HCT116 (cell line): ENCODE data around the gene COL26A1. TPM values are rescaled to one million over a fixed set of nuclear protein-coding genes. Genes with fewer than 3 reads are reported as not detected.

Experiments used
- ATAC-seq: fragments of 200-7000 bp; cut with Tn5 transposase; 2 replicates; pipeline ENCODE4 v1.9.1; 2020; ENCODE audit warnings: mild to moderate bottlenecking, moderate library complexity
- BruUV-seq: library from RNA; stranded (reverse); fragments of 400-500 nt; replicated peaks from 2 replicates; lab custom pipeline; 2021; lab: Mats Ljungman, UMichigan
- CTCF ChIA-PET: fragments of 300-600 bp; sonication (Branson Sonifier 250); formaldehyde crosslinking; loops from one replicate; lab custom pipeline; 2021; ENCODE audit warnings: antibody characterized with exemption; lab: Charles Lee
- POLR2A ChIA-PET: fragments of 300-600, 350-600 bp; sonication (Branson Sonifier 250); formaldehyde crosslinking; loops from one replicate; lab custom pipeline; 2021; ENCODE audit warnings: antibody characterized with exemption; lab: Charles Lee
- RAD21 ChIA-PET, 2 experiments: fragments of 300-600 bp; sonication (Branson Sonifier 250); formaldehyde crosslinking; loops; one replicate each; lab custom pipeline; 2023; ENCODE audit warnings: low total read pairs in 2 of 2; ENCODE audit not compliant: uncharacterized antibody in 2 of 2, unreplicated experiment in 2 of 2, low non-redundant PET in 1 of 2; lab: Charles Lee
- DNase-seq: peaks from one replicate; pipeline ENCODE4 v3.0.0-alpha.2; 2010; ENCODE audit warnings: low read depth, low spot score
- H2AFZ ChIP-seq: fragments of 200-600 bp; shearing (Covaris generic), sonication (generic); 2 replicates; pipeline ENCODE4 v1.6.1; 2017; ENCODE audit warnings: low read depth, mixed run types, mixed read lengths, antibody characterized with exemption, low read length; ENCODE audit not compliant: poor library complexity, severe bottlenecking
- H3K27ac ChIP-seq: 2 replicates; pipeline ENCODE4 v1.5.1; 2012; ENCODE audit warnings: low read depth, low read length
- H3K27me3 ChIP-seq: fragments of 200-600 bp; sonication (generic); 2 replicates; pipeline ENCODE4 v1.6.1; 2016; ENCODE audit warnings: mixed run types, low read length, mixed read lengths; ENCODE audit not compliant: insufficient read depth
- H3K36me3 ChIP-seq, 2 experiments: fragments of 200-500 bp in 1 of 2; fragments of 200-600 bp in 1 of 2; sonication (Bioruptor generic) in 1 of 2; sonication (generic) in 1 of 2; 2 replicates each; pipeline versions ENCODE4 v1.5.1 to v1.6.1; 2014 to 2016; ENCODE audit warnings: low read length in 2 of 2, inconsistent platforms in 1 of 2, mixed read lengths in 1 of 2, mixed run types in 1 of 2; ENCODE audit not compliant: insufficient read depth in 2 of 2, control insufficient read depth in 1 of 2
- H3K4me1 ChIP-seq, 2 experiments: fragments of 200-600 bp in 1 of 2; sonication (generic) in 1 of 2; 2 replicates each; pipeline versions ENCODE4 v1.5.1 to v1.6.1; 2012 to 2017; ENCODE audit warnings: low read length in 2 of 2, inconsistent platforms in 1 of 2, mild to moderate bottlenecking in 1 of 2, mixed read lengths in 1 of 2, mixed run types in 1 of 2, moderate library complexity in 1 of 2; ENCODE audit not compliant: insufficient read depth in 2 of 2, control insufficient read depth in 1 of 2
- H3K4me2 ChIP-seq: fragments of 200-600 bp; sonication (generic); 2 replicates; pipeline ENCODE4 v1.6.1; 2017; ENCODE audit warnings: mixed run types, low read length, mixed read lengths
- H3K4me3 ChIP-seq, 2 experiments: fragments of 200-600 bp in 1 of 2; sonication (generic) in 1 of 2; replicated peaks in 1 of 2; 2 replicates each; pipeline ENCODE4 v1.5.1; 2011 to 2016; ENCODE audit warnings: low read length in 2 of 2, control low read depth in 1 of 2, low read depth in 1 of 2, mild to moderate bottlenecking in 1 of 2, mixed read lengths in 1 of 2, mixed run types in 1 of 2
- H3K79me2 ChIP-seq: fragments of 200-600 bp; sonication (generic); 2 replicates; pipeline ENCODE4 v1.6.1; 2017; ENCODE audit warnings: mild to moderate bottlenecking, mixed run types, low read length, moderate library complexity, mixed read lengths; ENCODE audit not compliant: insufficient read depth
- H3K9ac ChIP-seq: fragments of 200-600 bp; sonication (generic); 2 replicates; pipeline ENCODE4 v1.6.1; 2016; ENCODE audit warnings: low read length, mixed read lengths
- H3K9me2 ChIP-seq: fragments of 200-600 bp; sonication (generic), shearing (Covaris generic); 2 replicates; pipeline ENCODE4 v1.6.1; 2017; ENCODE audit warnings: mixed run types, mild to moderate bottlenecking, moderate library complexity; ENCODE audit not compliant: insufficient read depth
- H3K9me3 ChIP-seq, 2 experiments: fragments of 200-500 bp in 1 of 2; fragments of 200-600 bp in 1 of 2; sonication (Bioruptor generic) in 1 of 2; sonication (generic) in 1 of 2; 2 replicates each; pipeline ENCODE4 v1.6.1; 2014 to 2017; ENCODE audit warnings: low read length in 2 of 2, mixed read lengths in 2 of 2, inconsistent platforms in 1 of 2, low read depth in 1 of 2, mild to moderate bottlenecking in 1 of 2, mixed run types in 1 of 2, moderate library complexity in 1 of 2; ENCODE audit not compliant: control insufficient read depth in 1 of 2, insufficient read depth in 1 of 2
- H4K20me1 ChIP-seq: fragments of 200-600 bp; sonication (generic), shearing (Covaris generic); 2 replicates; pipeline ENCODE4 v1.6.1; 2017; ENCODE audit warnings: mixed run types, mild to moderate bottlenecking, moderate library complexity; ENCODE audit not compliant: insufficient read depth
- CBX3 ChIP-seq: IDR thresholded peaks from 2 replicates; pipeline ENCODE4 v1.6.1; 2012; ENCODE audit warnings: low read depth
- CEBPB ChIP-seq: IDR thresholded peaks from 2 replicates; pipeline ENCODE4 v1.6.1; 2012; ENCODE audit warnings: low read depth
- EGR1 ChIP-seq: IDR thresholded peaks from 2 replicates; pipeline ENCODE4 v1.6.1; 2012; ENCODE audit warnings: low read depth
- ELF1 ChIP-seq: IDR thresholded peaks from 2 replicates; pipeline ENCODE4 v1.6.1; 2012; ENCODE audit warnings: low read depth, borderline replicate concordance
- EZH2phosphoT487 ChIP-seq: fragments of 200-600 bp; IDR thresholded peaks from 2 replicates; pipeline ENCODE4 v1.6.1; 2018; ENCODE audit warnings: antibody characterized with exemption, borderline replicate concordance
- FOSL1 ChIP-seq: IDR thresholded peaks from 2 replicates; pipeline ENCODE4 v1.6.1; 2012; ENCODE audit warnings: low read depth
- POLR2AphosphoS5 ChIP-seq: IDR thresholded peaks from 2 replicates; pipeline ENCODE4 v1.6.1; 2011; ENCODE audit warnings: mild to moderate bottlenecking, low read depth, low read length, moderate library complexity
- RAD21 ChIP-seq: IDR thresholded peaks from 2 replicates; pipeline ENCODE4 v1.6.1; 2012; ENCODE audit warnings: low read depth, mild to moderate bottlenecking
- REST ChIP-seq: IDR thresholded peaks from 2 replicates; pipeline ENCODE4 v1.6.1; 2012; ENCODE audit warnings: low read depth
- SP1 ChIP-seq: IDR thresholded peaks from 2 replicates; pipeline ENCODE4 v1.6.1; 2012; ENCODE audit warnings: low read depth
- TCF7L2 ChIP-seq: IDR thresholded peaks from 2 replicates; pipeline ENCODE4 v1.7.0; 2011; ENCODE audit warnings: borderline replicate concordance, inconsistent platforms; ENCODE audit not compliant: insufficient read depth, insufficient read length; ENCODE audit errors: extremely low read depth
- ZFX ChIP-seq: fragments of 450-650 bp; IDR thresholded peaks from 2 replicates; pipeline ENCODE4 v1.6.1; 2017
- ZNF274 ChIP-seq: fragments of 200-500 bp; sonication (Bioruptor generic); IDR thresholded peaks from 2 replicates; pipeline ENCODE4 v1.6.1; 2014; ENCODE audit warnings: mild to moderate bottlenecking, low read depth, low read length, inconsistent platforms
- intact Hi-C: fragments of 100-400 bp; cut with micrococcal nuclease; formaldehyde crosslinking; loops from 2 replicates; pipeline ENCODE4 v1.10.0; 2022
- total RNA-seq: library from RNA; stranded (reverse); gene quantifications from one replicate; pipeline ENCODE4 v1.2.1, GENCODE V29; 2021; ENCODE audit not compliant: unreplicated experiment

The COL26A1 gene
- total RNA-seq, 1 experiment from 2014 or later, result 0.27 TPM

- Histone ChIP-seq H3K9ac (no peak overlapping the region), H3K27ac (no peak overlapping the region), H2AFZ (no peak overlapping the region), H3K4me1 (peaks cover 7 to 15% of the 10 kb centered on the region in 2 experiments; a peak in 3 of 4 replicates), H3K79me2 (no peaks in the 10 kb centered on the region), H3K9me2 (no peaks in the 10 kb centered on the region), H3K9me3 (no peaks in the 10 kb centered on the region), H3K4me2 (no peak overlapping the region), H3K27me3 (no peaks in the 10 kb centered on the region), H4K20me1 (no peaks in the 10 kb centered on the region), H3K4me3 (no peak overlapping the region), H3K36me3 (no peaks in the 10 kb centered on the region)
- RAD21 ChIA-PET, result no interaction called here
- CTCF ChIA-PET, result no interaction called here
- POLR2A ChIA-PET, result no interaction called here
- DNase-seq (no peak), ATAC-seq (no peak)
- BruUV-seq, result no TSS peak
- TF ChIP-seq ZNF274 (no peak), RAD21 (no peak), ELF1 (no peak), SP1 (no peak), CEBPB (no peak), ZFX (no peak), EGR1 (no peak), REST (no peak), EZH2phosphoT487 (no peak), POLR2AphosphoS5 (no peak), CBX3 (no peak), FOSL1 (no peak), TCF7L2 (no peak)
- intact Hi-C loops, result no loop called here
Observed at GRCh38 chr7:101593556-101593955, 230.9 kb downstream of the COL26A1 start.
